Nephron (organoid): Measurements from ENCODE around the gene AGPAT3.
A peak's percentile ranks its signal among the peaks of the same experiment; 100 is the strongest.

Experiments
- H3K27ac Mint-ChIP-seq, 3 experiments: 2 replicates each; pipeline ENCODE4 v1.8.0; 2020; ENCODE audit warnings: mixed read lengths in 3 of 3, mild to moderate bottlenecking in 2 of 3, moderate library complexity in 1 of 3
- H3K27me3 Mint-ChIP-seq: 2 replicates; pipeline ENCODE4 v1.8.0; 2021; ENCODE audit warnings: low read depth, mild to moderate bottlenecking, moderate library complexity, mixed read lengths
- H3K36me3 Mint-ChIP-seq: 2 replicates; pipeline ENCODE4 v1.8.0; 2020; ENCODE audit warnings: low read depth, mixed read lengths
- H3K4me1 Mint-ChIP-seq: 2 replicates; pipeline ENCODE4 v1.8.0; 2020; ENCODE audit warnings: mixed read lengths
- H3K4me3 Mint-ChIP-seq, 3 experiments: 2 replicates each; pipeline ENCODE4 v1.8.0; 2020; ENCODE audit warnings: mild to moderate bottlenecking in 3 of 3, mixed read lengths in 3 of 3, moderate library complexity in 2 of 3
- H3K9me3 Mint-ChIP-seq: 2 replicates; pipeline ENCODE4 v1.8.0; 2020; ENCODE audit warnings: mixed read lengths
- CTCF ChIP-seq, 3 experiments: fragments of 200-600 bp; sonication (generic); IDR thresholded peaks; one replicate each; pipeline ENCODE4 v1.5.0; 2021; ENCODE audit warnings: antibody characterized with exemption in 3 of 3; ENCODE audit not compliant: unreplicated experiment in 3 of 3

Gene AGPAT3

GRCh38 chr21:43932005-43932404, 67.0 kb downstream of the AGPAT3 start:
- Mint-ChIP-seq H3K27ac (no peak overlapping the region), H3K4me1 (peaks cover 17% of the 10 kb centered on the region), H3K27me3 (peaks cover 6% of the 10 kb centered on the region), H3K9me3 (no peaks in the 10 kb centered on the region), H3K36me3 (peaks cover 5% of the 10 kb centered on the region), H3K4me3 (no peak overlapping the region)
- TF ChIP-seq CTCF (IDR thresholded peaks at IDR 0.05; ENCODE audit: unreplicated experiment in 3 of 3): no peak

- peaks cover 17% of the 10 kb centered on the region for H3K4me1 Mint-ChIP-seq
- no peak overlapping the region for H3K4me3 Mint-ChIP-seq
- H3K27me3 Mint-ChIP-seq: peaks cover 6% of the 10 kb centered on the region
- no peak overlapping the region for H3K27ac Mint-ChIP-seq
- H3K9me3 Mint-ChIP-seq: no peaks in the 10 kb centered on the region
- TF ChIP-seq CTCF (IDR thresholded peaks at IDR 0.05; ENCODE audit: unreplicated experiment in 3 of 3): no peak
- H3K36me3 Mint-ChIP-seq: peaks cover 5% of the 10 kb centered on the region
Measured at GRCh38 chr21:43933199-43933598, 68.2 kb downstream of the AGPAT3 start.

- H3K4me1 Mint-ChIP-seq: peaks cover 12% of the 10 kb centered on the region
- no peak overlapping the region for H3K4me3 Mint-ChIP-seq
- H3K27ac Mint-ChIP-seq: no peak overlapping the region
- H3K9me3 Mint-ChIP-seq: no peaks in the 10 kb centered on the region
- no peak for TF ChIP-seq CTCF (IDR thresholded peaks at IDR 0.05; ENCODE audit: unreplicated experiment in 3 of 3)
- H3K36me3 Mint-ChIP-seq: peaks cover 5% of the 10 kb centered on the region
- H3K27me3 Mint-ChIP-seq: peaks cover 7% of the 10 kb centered on the region
Measured at GRCh38 chr21:43933680-43934079, 68.7 kb downstream of the AGPAT3 start.

GRCh38 chr21:43934116-43934515, 69.1 kb downstream of the AGPAT3 start:
- Mint-ChIP-seq H3K4me1 (peaks cover 11% of the 10 kb centered on the region), H3K9me3 (no peaks in the 10 kb centered on the region), H3K36me3 (peaks cover 5% of the 10 kb centered on the region), H3K4me3 (no peak overlapping the region), H3K27ac (no peak overlapping the region), H3K27me3 (peaks cover 10% of the 10 kb centered on the region)
- no peak for TF ChIP-seq CTCF (IDR thresholded peaks at IDR 0.05; ENCODE audit: unreplicated experiment in 3 of 3)

GRCh38 chr21:43934716-43935705, 70.0 kb downstream of the AGPAT3 start:
- peaks cover 7% of the 10 kb centered on the region for H3K27me3 Mint-ChIP-seq
- peak overlapping the region in 1 of 3 experiments; percentile 42 for H3K27ac Mint-ChIP-seq
- H3K36me3 Mint-ChIP-seq: peaks cover 5% of the 10 kb centered on the region
- TF ChIP-seq CTCF (IDR thresholded peaks at IDR 0.05; ENCODE audit: unreplicated experiment in 3 of 3): no peak
- no peaks in the 10 kb centered on the region for H3K9me3 Mint-ChIP-seq
- H3K4me3 Mint-ChIP-seq: no peak overlapping the region
- peaks cover 11% of the 10 kb centered on the region for H3K4me1 Mint-ChIP-seq
